Measurements from ENCODE around the gene ASTN2.

DNA sequence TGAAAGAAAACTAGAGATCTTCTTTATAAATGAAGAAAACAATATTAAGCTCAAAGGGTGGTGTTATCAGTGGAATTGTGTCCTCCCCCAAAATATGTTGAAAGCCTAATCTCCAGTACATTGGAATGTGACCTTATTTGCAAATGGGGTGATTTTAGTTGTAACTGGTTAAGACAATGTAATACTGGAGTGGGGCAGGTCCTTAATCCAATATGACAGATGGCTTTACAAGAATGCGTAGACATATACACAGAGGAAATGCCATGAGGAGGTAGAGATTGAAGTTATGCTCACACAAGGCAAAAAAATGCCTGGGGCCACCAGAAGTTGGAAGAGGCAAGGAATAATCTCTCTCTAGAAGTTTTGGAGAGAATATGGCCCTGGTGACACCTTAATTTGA, 741.5 kb downstream of the ASTN2 start:
- TF ChIP-seq POLR2A (IDR thresholded peaks at IDR 0.05), result no peak
- TF ChIP-seq, protein P1, sequence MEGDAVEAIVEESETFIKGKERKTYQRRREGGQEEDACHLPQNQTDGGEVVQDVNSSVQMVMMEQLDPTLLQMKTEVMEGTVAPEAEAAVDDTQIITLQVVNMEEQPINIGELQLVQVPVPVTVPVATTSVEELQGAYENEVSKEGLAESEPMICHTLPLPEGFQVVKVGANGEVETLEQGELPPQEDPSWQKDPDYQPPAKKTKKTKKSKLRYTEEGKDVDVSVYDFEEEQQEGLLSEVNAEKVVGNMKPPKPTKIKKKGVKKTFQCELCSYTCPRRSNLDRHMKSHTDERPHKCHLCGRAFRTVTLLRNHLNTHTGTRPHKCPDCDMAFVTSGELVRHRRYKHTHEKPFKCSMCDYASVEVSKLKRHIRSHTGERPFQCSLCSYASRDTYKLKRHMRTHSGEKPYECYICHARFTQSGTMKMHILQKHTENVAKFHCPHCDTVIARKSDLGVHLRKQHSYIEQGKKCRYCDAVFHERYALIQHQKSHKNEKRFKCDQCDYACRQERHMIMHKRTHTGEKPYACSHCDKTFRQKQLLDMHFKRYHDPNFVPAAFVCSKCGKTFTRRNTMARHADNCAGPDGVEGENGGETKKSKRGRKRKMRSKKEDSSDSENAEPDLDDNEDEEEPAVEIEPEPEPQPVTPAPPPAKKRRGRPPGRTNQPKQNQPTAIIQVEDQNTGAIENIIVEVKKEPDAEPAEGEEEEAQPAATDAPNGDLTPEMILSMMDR (IDR thresholded peaks at IDR 0.05 in 8 of 11, conservative IDR thresholded peaks at IDR 0.05 in 3 of 11), result no peak

All from spleen (tissue), 7 donors.